Sigmoid colon (tissue), 7 donors: Measurements from ENCODE around the gene XIAP. TPM values are rescaled to one million over a fixed set of nuclear protein-coding genes. Genes with fewer than 3 reads are reported as not detected.
A peak's percentile ranks its signal among the peaks of the same experiment; 100 is the strongest.

ENCODE experiments used
- DNase-seq: peaks from one replicate; pipeline ENCODE4 v3.0.0-alpha.2; 2019
- H3K27ac ChIP-seq, 4 donors: fragments of 200-600 bp; sonication (generic); one replicate each; pipeline ENCODE4 v1.5.1; 2016 to 2019; ENCODE audit warnings: mild to moderate bottlenecking in 1 of 4
- H3K27me3 ChIP-seq, 3 donors: fragments of 200-600 bp; sonication (generic); one replicate each; pipeline ENCODE4 v1.5.1; 2019; ENCODE audit warnings: mild to moderate bottlenecking in 1 of 3
- H3K36me3 ChIP-seq, 4 donors: fragments of 200-600 bp; sonication (generic); one replicate each; pipeline ENCODE4 v1.5.1; 2016 to 2019
- H3K4me1 ChIP-seq, 4 donors: fragments of 200-600 bp; sonication (generic); one replicate each; pipeline ENCODE4 v1.5.1; 2017 to 2019
- H3K4me3 ChIP-seq, 4 donors: fragments of 200-600 bp; sonication (generic); one replicate each; pipeline ENCODE4 v1.5.1; 2017 to 2019; ENCODE audit warnings: mild to moderate bottlenecking in 2 of 4, moderate library complexity in 1 of 4
- H3K9me3 ChIP-seq, 4 donors: fragments of 200-600 bp in 3 of 4; sonication (generic) in 3 of 4; one replicate each; pipeline versions ENCODE4 v1.5.1 to v1.6.1; 2013 to 2019
- CTCF ChIP-seq, 4 experiments: fragments of 450-650 bp in 3 of 4; fragments of 200-600 bp in 1 of 4; IDR thresholded peaks; one replicate each; pipeline ENCODE4 v1.5.1; 2016 to 2019; ENCODE audit warnings: antibody characterized with exemption in 4 of 4, mild to moderate bottlenecking in 3 of 4, moderate library complexity in 2 of 4
- EP300 ChIP-seq, 4 donors: sonication (generic); formaldehyde crosslinking; IDR thresholded peaks; one replicate each; pipeline ENCODE4 v1.6.1; 2017; ENCODE audit warnings: antibody characterized with exemption in 4 of 4
- POLR2A ChIP-seq, 2 donors: fragments of 450-650 bp; IDR thresholded peaks; one replicate each; pipeline ENCODE4 v1.6.1; 2016; ENCODE audit warnings: antibody characterized with exemption in 2 of 2, mild to moderate bottlenecking in 2 of 2, moderate library complexity in 2 of 2
- POLR2AphosphoS5 ChIP-seq, 4 donors: sonication (generic); formaldehyde crosslinking; IDR thresholded peaks; one replicate each; pipeline ENCODE4 v1.6.1; 2017; ENCODE audit warnings: antibody characterized with exemption in 4 of 4
- WGBS, 2 donors: extraction: QIAGEN DNeasy Blood & Tissue Kit; methylation state at CpG; one replicate each; pipeline ENCODE4 v1.1.7; 2013; 5-methylcytosine and 5-hydroxymethylcytosine counted together
- intact Hi-C: fragments of 100-400 bp; cut with DNase I; formaldehyde crosslinking; loops from one replicate; pipeline ENCODE4 v1.15.1; 2023
- polyA plus RNA-seq, 3 donors: library from polyadenylated mRNA; stranded (reverse); fragments of 200-250 nt; gene quantifications; one replicate each; pipeline ENCODE4 v1.2.3, GENCODE V29; 2013
- total RNA-seq, 4 donors: library from RNA; depleted of rRNA; stranded (reverse); fragments of >200 nt; gene quantifications; one replicate each; pipeline ENCODE4 v1.1.0, GENCODE V29; 2016
- donor health status: healthy with polysubstance abuse.
- donor health status: Bipolar disorder and iron deficiency.
- donor health status: healthy.

Gene XIAP
- total and polyA plus RNA-seq, 7 donors = 19.2 to 42.1 (median 28.3) TPM

GRCh38 chrX:123871309-123871708 is 11.5 kb downstream of the XIAP start:
- Histone ChIP-seq H3K9me3 (no peaks in the 10 kb centered on the region), H3K27me3 (no peaks in the 10 kb centered on the region), H3K36me3 (no peaks in the 10 kb centered on the region), H3K27ac (no peak overlapping the region), H3K4me1 (no peaks in the 10 kb centered on the region), H3K4me3 (no peak overlapping the region)
- no peak for DNase-seq
- WGBS, 2 donors = 70 to 77% methylated on average over 2 of the region's 2 CpGs
- no peak for TF ChIP-seq CTCF (IDR thresholded peaks at IDR 0.05)
- no peak for TF ChIP-seq POLR2AphosphoS5 (IDR thresholded peaks at IDR 0.05)
- no peak for TF ChIP-seq POLR2A (IDR thresholded peaks at IDR 0.05)
- TF ChIP-seq EP300 (IDR thresholded peaks at IDR 0.05) = no peak
- intact Hi-C loops = no loop called here

- Histone ChIP-seq H3K4me1 (peaks cover 0 to 12% (median 6%) of the 10 kb centered on the region in 4 donors), H3K4me3 (no peak overlapping the region), H3K36me3 (no peaks in the 10 kb centered on the region), H3K27ac (no peak overlapping the region), H3K27me3 (no peaks in the 10 kb centered on the region), H3K9me3 (no peaks in the 10 kb centered on the region)
- WGBS, 2 donors = 100% methylated on average over 1 of the region's 1 CpG
- DNase-seq = no peak
- TF ChIP-seq POLR2A (IDR thresholded peaks at IDR 0.05) (no peak), POLR2AphosphoS5 (IDR thresholded peaks at IDR 0.05) (no peak), EP300 (IDR thresholded peaks at IDR 0.05) (no peak), CTCF (IDR thresholded peaks at IDR 0.05) (no peak)
- intact Hi-C loops = no loop called here
These were observed 14.1 kb downstream of the XIAP start for GRCh38 chrX:123873956-123874355.

GRCh38 chrX:123876177-123876576 is 16.3 kb downstream of the XIAP start:
- H3K27ac ChIP-seq = no peak overlapping the region
- peaks cover 0 to 13% (median 6%) of the 10 kb centered on the region in 4 donors for H3K4me1 ChIP-seq
- H3K36me3 ChIP-seq = no peaks in the 10 kb centered on the region
- H3K27me3 ChIP-seq = no peaks in the 10 kb centered on the region
- no peak for DNase-seq
- TF ChIP-seq POLR2A (IDR thresholded peaks at IDR 0.05) (no peak), EP300 (IDR thresholded peaks at IDR 0.05) (no peak), POLR2AphosphoS5 (IDR thresholded peaks at IDR 0.05) (no peak), CTCF (IDR thresholded peaks at IDR 0.05) (no peak)
- H3K4me3 ChIP-seq = no peak overlapping the region
- 56 to 75% methylated on average over 2 of the region's 2 CpGs for WGBS, 2 donors
- intact Hi-C loops = no loop called here
- H3K9me3 ChIP-seq = no peaks in the 10 kb centered on the region

GRCh38 chrX:123876844-123877243 is 17.0 kb downstream of the XIAP start:
- intact Hi-C loops = no loop called here
- TF ChIP-seq POLR2AphosphoS5 (IDR thresholded peaks at IDR 0.05) = no peak
- Histone ChIP-seq H3K9me3 (no peaks in the 10 kb centered on the region), H3K27ac (no peak overlapping the region), H3K36me3 (no peaks in the 10 kb centered on the region), H3K4me1 (peaks cover 0 to 13% (median 6%) of the 10 kb centered on the region in 4 donors), H3K27me3 (no peaks in the 10 kb centered on the region), H3K4me3 (no peak overlapping the region)
- 94 to 99% methylated on average over 2 of the region's 2 CpGs for WGBS, 2 donors
- no peak for DNase-seq

GRCh38 chrX:123878252-123878721 is 18.4 kb downstream of the XIAP start:
- Histone ChIP-seq H3K4me1 (peaks cover 0 to 13% (median 6%) of the 10 kb centered on the region in 4 donors), H3K9me3 (no peaks in the 10 kb centered on the region), H3K27ac (peak overlapping the region in 1 of 4 donors; percentile 12), H3K36me3 (no peaks in the 10 kb centered on the region), H3K4me3 (no peak overlapping the region), H3K27me3 (no peaks in the 10 kb centered on the region)
- intact Hi-C loops = no loop called here
- no peak for DNase-seq
- WGBS, 2 donors = 27 to 45% methylated on average over 2 of the region's 2 CpGs
- TF ChIP-seq POLR2AphosphoS5 (IDR thresholded peaks at IDR 0.05) (no peak), CTCF (IDR thresholded peaks at IDR 0.05) (no peak), POLR2A (IDR thresholded peaks at IDR 0.05) (no peak), EP300 (IDR thresholded peaks at IDR 0.05) (no peak)
